NCI-H446 treated with DMSO at 0.1 percent for 48 hours (cell line): ENCODE results near the gene CBY1.

Experiments used
- DNase-seq: peaks from one replicate; lab custom pipeline; 2025; lab: John Stamatoyannopoulos, UW

The CBY1 gene

DNA sequence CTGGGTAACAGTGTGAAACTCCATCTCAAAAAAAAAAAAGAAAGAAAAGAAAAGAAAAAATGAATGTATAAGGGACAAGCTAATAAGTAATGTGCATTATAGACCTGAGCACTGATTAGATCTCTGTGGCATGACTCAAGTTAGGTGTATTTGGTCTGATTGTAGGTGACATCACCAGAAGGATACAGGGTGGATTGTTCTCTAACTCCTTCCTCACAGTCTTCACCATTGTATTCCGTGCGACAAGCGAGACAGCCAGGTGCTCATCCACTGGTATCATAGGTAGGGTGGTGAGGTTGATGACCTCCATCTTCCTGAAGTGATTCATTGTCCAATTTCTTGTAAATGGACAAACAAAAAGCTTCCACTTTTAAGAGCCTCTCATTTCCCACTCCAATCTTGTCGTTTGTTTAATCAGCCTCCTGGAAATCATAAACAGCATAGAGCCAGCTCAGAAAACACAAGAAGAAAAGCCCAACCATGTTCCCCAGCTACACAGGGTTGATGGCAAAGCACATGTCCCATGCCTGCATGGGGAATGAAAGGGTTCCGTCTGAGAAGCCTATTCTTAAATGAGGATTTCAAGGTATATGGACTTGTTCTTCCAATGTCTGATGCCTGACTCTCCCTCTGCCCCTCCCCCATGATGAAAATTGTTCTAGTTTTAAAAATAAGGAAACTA, 6.5 kb upstream of the CBY1 start:
- DNase-seq, result no peak

DNA sequence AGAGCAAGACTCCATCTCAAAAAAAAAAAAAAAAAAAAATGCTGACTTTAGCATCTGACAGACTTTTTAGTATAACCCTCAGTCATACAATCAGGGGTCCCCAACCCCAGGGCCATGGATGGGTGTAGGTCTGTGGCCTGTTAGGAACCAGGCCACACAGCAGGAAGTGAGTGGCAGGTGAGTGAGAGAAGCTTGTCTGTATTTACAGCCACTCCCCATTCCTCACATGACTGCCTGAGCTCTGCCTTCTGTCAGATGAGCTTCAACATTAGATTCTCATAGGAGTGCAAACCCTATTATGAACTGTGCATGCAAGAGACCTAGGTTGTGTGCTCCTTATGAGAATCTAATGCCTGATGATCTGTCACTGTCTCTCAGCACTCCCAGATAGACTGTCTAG, 3.6 kb upstream of the CBY1 start:
- DNase-seq, result no peak

DNA sequence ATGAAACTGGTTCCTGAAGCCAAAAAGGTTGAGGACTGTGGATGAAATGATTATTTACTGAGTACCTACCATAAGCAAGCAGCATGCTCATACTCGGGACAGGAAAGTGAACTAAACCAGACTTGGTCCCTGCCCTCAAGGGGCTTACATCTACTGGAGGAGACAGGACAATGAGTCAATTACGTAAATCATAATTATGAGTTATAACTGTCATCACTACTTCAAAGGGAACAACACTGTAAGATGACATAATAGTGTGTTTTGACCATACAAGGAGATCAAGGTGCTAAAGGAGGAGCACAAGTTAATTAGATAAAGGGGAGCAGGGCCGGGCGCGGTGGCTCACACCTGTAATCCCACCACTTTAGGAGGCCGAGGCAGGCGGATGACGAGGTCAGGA, 2.7 kb upstream of the CBY1 start:
- no peak for DNase-seq

DNA sequence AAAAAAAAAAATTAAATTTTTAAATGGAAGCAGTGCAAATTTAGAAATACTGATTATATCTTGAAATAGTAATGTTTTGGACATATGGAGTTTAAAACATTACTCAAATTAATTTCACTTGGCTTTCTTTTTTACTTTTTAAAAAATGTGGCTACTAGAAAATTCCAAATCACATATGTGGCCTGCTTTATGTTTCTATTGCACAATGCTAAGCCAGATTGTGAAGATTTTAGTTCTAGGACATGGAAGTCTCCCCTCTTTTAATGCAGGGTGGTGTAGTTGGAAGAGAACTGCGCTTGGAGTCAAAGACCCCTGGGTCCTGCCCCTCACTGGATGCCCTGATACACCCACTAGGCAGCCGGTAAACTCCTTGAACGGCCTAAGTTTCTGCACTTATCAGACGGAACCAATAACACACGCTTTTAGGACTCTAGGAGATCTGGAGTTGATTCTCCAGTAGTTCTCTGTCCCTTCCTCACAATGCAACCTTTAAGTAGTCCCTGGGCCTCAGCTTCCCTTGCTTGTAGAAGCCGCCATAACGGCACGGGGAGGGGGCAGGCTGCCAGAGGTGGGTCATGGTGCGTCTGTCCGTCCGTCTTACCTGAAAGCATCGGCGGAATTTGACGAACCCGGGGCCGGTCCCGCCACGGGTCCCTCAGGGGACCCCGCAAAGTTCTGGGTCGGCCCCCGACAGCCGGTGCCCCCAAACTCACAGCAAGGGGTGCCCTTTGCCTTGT, 751 bp upstream of the CBY1 start:
- DNase-seq, result no peak

DNA sequence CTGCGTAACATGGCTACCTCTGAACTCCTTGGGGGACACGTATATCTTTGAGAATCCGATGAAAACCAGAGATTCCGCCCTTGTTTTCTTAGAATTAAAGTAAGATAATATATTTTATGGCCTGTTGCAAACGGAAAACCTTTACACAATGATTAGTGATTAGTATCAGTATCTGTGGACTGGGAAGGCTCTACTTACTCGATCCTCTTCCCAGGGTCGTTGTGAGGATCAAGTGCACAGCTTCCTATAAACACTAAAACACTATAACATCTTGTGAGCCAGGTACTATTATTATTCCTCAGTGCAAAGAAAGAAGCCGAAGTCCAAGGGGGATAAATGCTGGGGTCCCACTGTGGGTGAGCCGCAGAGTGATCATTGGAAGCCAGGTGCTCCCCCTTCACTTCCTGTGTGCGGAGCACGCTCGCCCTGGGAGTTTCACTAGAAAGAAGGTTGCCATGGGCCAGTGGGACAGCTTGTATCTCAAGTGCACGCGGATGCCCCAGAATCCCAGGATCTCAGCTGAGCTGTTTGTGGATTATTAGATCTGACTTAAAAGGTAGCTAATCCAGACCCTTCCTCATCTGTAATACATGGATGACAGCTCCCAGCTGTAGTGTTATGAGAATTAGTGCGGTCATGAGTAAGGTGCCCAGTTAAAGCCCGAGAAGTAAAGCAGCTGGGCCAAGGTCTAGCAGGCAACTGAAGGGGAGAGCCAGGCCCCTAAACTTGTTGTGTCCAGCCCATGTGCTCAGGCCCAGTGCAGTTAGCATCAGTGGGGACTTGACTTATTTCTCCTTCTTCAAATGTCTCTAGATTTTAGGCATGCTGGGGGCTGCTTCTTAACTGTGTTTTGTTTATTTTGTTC, 839 bp downstream of the CBY1 start:
- no peak for DNase-seq

DNA sequence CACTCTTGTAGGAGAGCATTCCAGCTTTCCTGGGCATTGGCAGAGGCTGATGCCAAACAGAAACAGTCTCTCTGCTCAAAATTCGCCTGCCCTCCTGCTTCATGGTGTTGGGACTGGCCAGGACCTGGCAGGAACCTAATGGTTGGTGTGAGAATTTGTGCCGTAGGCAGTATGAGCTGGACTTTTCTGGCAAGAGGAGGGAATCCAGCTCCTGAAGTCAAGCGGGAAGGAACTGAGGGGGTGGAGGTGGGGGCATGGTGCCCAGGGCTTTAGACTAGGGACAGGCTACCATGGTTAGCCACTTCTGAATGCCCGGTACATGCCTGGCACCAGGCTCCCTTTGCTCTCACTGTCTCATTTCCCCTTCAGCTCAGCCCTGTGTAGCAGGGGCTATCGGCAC, 18.4 kb downstream of the CBY1 start:
- DNase-seq, result no peak

DNA sequence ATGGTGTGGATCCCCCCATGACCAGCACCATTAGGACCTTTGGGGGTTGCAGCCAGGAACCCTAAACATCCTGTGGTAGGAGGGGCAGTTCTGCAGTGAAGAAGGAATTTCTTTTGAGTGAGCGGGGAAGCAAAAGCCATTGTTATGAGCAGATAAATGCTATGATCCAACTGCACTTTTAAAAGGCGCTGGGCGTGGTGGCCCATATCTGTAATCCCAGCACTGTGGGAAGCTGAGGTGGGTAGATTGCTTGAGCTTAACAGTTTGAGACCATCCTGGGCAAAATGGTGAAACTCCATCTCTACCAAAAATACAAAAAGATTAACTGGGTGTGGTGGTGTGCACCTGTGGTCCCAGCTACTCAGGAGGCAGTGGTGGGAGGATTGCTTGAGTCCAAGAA, 19.4 kb downstream of the CBY1 start:
- DNase-seq, result no peak

DNA sequence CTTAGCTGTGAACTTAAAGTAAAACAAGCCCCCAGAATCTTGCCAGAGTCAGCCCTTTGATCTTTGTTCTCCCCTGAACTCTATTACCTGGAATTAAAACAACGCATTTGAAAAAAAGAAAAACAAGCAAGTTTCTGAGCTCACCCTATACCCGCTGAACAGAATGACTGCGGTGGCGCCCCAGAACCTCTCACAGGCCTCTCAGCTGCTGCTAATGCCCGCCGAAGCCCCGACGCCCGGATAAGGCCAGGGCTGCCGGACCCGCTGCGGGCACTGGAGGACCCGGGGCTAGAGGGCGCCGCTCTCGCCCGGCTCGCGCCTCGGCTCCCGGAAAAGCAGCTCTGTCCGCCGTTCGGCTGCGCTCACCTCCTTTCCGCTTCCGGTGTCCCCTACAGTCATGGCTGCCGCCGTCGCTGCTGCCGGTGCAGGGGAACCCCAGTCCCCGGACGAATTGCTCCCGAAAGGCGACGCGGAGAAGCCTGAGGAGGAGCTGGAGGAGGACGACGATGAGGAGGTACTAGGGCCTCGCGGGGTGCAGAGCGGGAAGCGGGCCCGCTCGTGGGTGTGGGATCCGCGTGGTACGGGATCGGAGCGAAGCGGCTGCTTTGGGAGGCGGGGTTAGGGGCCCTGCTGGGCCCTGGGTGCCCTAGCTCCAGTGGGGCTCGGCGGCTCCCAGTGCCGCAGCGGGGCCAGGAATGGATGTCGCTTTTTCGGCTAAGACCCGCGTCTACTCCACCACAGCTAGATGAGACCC, 25.3 kb downstream of the CBY1 start, which contains the start of gene TOMM22:
TOMM22 (plus strand) TSS at position 376 of the 754 bp plus-strand sequence; CDS start at position 398, 22 bp downstream.
- DNase-seq, result peak; percentile 78

DNA sequence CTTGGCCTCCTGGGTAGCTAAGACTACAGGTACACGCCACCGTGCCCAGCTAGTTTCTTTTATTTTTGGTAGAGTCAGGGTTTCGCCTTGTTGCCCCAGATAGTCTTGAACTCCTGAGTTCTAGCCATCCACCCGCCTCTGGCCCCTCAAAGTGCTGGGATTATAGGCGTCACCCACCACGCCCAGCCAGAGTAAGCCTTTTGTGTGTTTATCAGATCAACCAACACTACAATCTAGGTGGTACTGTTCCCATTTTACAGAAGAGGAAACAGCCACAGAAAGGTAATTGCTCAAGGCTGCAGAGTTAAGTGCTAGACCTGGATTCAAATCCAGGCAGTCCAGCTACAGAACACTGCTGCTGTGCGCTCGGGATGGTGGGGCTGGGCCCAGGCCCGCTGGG, 28.5 kb downstream of the CBY1 start:
- DNase-seq, result no peak

DNA sequence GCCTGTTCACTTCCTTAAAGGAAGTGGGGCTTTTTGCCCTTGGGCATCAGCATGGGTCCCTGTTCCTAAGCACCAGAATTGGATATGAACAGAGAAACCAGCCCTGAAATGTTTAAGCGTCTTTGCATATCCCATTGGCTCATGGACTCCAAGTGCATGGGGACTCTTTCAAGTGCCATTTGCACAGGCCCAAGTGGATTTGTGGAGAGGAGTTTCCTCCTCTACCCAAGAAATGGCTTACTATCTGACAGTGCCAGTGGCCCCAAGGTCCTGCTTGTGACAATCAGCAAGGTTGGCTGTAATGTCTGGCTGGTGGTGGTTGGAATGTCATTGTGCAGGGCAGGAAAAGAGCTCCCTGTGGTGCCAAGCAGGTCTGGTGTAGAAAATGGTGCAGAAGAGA, 29.3 kb downstream of the CBY1 start:
- DNase-seq, result no peak

DNA sequence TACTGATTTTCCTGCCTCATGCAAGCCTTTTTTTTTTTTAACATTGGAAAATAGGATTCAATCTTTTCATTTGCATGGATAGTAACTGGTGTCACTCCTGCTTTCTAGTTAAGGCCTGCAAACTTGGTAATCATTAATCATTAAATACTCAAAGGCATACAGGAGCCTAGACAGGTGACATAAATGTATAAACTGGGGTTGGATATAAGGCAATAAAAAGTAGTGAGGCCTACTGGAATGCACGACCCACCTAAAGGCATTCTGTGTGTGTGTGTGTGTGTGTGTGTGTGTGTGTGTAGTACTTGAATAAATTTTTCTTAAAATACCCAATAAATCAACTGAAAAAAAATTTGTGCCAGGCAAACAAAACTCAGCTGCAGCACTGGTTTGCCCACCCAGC, 33.2 kb downstream of the CBY1 start:
- DNase-seq, result no peak

DNA sequence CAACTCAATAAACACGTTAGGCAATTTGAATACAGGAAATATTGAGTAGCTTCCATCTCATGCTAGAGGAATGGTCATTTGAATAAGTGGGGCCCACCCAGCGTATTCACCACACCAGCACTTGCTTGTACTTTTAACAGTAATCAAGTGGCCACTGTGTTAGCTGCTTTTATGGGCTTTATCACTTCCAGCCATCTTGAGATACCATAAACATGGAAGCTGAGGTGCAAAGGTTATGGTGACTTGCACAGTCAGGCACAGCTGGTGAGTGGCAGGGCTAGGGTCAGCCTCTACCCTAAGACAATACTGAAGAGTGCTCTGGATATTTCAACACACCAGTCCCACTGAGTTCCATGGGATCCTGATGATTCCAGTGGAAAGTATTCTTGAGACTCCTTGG, 37.6 kb downstream of the CBY1 start:
- DNase-seq, result no peak

DNA sequence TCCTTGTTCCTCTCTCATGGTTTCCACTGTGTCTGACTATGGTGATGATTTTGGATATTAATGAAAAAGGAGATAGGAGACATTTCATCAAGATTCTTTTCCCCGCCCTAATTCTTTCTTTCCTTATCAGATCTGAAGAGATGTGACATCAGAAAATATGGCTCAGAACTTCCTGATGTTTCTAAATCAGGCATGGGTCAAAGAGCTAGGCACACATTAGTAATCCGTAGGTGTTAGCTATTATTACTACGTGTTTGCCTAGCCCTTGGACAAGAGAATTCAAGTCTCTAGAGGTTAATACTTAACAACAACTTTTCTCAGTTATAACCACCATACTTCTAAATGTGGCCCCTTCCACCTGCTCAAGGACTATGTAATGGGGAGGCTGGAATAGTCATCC, 38.5 kb downstream of the CBY1 start:
- DNase-seq, result no peak

DNA sequence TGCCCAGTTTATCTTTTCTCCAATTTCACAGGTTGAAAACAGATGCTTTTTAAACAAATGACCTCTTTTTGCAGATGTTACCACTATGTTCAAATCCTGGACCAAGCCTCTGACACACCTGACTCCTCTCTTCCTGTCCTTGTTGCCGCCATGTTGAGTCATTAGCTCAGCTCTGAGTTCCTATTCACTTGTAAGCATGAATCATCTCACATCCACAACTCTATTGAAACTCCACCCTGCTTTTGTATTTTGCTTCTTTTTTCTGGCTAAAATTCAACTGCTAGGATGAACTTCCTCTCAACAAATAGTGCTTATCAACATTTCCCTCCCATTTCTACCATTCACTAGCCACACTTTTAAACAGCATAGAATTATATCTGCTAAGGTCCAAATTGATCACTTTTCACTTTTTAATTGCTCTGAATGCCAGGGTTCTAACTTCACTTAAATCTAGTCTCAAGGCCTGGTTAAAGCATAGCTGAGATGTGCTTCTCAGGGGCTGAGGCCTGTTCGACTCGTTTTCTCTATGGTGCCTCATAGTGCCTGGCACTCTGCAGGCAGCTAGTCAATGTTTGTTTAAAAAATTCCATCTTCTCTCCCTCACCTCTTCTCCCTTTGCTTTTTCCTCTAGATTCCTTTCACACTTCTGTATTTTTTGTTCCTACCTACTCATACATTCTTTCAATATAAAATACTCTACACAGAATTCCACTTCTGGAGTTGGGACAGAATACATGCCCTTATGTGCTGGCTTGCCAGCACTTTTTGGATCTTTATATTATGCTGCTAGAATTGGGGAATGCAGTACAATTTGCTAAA, 40.4 kb downstream of the CBY1 start:
- DNase-seq, result no peak

DNA sequence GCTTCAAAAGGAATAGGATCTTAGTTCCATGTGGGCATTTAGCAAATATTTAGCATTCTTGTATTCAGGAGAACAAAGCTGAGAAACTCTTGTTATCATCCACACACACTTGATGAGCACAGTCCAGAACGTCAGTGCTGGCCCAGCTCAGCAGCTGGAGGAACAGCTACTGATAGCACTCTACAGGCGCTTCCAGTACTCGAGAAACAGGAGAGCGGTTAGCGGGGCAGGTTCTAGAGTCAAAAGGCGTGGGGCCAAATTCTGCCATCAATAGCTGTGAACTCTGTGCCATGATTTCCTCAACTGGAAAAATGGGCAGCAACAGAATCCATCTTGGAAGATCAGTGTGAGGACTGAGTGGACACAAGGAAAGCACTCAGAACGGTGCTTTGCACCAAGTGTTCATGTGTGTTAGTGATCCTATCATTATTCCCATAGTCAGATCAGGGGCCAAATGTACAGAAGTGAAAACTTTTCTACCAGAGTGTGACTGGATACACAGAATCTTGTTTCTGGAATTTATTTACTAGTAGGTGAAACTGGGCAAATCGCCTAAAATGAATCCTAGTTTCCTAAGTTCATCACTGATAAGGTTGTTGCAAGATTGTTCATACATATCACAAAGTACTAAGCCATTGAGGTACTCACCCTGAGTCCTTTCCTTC, 41.1 kb downstream of the CBY1 start:
- no peak for DNase-seq

DNA sequence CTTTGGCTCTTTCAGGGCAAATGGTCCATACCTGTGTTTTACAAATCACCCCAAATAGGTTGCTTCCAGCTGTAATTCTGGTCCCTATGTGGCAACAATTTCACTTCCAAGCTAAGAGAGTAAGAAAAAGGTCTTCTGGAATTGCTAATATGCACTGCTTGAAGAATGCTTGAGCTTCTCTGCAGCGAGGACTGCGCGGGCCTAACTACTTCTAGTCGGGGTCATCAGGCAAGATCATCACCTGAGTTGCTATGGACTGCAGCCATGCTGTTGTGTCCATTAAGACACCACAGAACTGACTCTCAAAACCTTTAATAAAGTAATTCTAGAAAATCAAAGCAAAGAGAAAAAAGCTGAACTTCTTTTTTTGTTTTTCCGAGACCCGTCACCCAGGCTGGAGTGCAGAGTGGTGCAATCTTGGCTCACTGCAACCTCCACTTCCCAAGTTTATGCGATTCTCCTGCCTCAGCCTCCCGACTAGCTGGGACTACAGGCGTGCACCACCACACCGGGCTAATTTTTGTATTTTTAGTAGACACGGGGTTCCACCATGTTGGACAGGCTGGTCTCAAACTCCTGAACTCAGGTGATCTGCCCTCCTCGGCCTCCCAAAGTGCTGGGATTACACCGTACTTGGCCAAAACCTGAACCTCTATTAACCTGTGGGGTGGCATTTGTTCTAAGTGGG, 42.1 kb downstream of the CBY1 start:
- no peak for DNase-seq

DNA sequence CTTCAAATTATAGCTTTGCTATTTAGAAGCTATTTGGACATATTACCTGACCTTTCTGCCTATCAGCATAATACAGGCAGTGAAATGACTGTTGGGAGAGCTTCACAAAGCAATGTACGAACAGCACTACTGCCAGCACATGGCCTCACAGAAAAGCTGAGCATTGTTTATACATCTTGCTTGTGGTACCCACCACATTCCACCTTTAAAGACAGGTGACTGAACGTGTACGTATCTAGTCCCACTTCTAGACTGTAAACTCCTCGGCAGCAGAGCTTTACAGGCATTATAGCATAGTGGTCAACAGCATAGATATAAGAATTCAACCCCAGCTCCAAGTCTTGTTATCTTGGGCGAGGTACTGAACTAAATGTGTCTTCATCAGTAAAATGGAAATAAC, 42.7 kb downstream of the CBY1 start:
- no peak for DNase-seq

DNA sequence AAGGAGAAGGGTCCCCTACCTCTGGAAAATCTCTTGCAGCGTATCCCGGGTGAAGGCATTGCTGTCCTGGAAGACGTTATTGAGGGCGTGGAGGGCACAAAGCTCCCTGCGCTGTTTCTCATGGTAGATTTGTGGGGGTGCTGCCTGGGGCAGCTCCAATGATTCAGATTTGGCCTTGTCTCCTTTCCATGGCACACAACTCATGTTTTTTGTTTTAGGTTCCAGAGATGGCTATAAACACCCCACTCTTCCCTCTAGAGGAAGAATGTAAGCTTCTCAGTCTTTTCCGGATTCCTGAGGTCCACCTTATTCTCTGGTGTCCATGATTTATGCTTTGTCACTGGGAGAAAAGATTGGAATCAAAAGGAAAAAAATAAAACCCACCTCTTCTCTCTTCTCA, 43.3 kb downstream of the CBY1 start:
- DNase-seq, result no peak

DNA sequence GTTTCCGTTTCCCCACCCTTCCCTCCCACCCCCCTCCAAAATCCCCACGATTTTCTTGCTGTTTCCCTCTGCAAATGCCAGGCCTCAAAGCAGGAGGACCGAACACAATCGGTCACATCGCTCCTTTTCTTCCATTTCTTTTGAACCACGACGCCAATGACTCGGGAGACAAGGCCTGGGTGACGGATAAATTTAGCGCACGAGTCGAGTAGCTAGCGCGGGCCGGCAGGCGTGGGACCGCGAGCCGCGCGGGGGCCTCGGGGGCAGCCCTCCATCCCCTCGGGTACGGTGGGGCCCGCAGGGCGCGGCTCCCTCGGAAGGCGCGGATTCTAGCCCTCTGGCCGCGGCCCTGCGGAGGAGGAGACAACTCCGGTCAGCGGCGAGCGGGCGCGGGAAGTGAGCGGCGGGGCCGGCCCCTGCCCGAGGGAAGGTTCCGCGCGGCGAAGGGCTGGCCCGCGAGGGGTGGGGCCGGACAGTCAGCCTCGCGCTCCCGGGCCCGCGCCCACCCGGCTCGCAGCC, 43.9 kb downstream of the CBY1 start:
- peak; percentile 63 for DNase-seq
